ENCODE measurements around the gene C1RL.

- no peak for TF ChIP-seq EZH2 (IDR thresholded peaks at IDR 0.05; ENCODE audit: low read depth)
- TF ChIP-seq, protein P1, sequence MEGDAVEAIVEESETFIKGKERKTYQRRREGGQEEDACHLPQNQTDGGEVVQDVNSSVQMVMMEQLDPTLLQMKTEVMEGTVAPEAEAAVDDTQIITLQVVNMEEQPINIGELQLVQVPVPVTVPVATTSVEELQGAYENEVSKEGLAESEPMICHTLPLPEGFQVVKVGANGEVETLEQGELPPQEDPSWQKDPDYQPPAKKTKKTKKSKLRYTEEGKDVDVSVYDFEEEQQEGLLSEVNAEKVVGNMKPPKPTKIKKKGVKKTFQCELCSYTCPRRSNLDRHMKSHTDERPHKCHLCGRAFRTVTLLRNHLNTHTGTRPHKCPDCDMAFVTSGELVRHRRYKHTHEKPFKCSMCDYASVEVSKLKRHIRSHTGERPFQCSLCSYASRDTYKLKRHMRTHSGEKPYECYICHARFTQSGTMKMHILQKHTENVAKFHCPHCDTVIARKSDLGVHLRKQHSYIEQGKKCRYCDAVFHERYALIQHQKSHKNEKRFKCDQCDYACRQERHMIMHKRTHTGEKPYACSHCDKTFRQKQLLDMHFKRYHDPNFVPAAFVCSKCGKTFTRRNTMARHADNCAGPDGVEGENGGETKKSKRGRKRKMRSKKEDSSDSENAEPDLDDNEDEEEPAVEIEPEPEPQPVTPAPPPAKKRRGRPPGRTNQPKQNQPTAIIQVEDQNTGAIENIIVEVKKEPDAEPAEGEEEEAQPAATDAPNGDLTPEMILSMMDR (conservative IDR thresholded peaks at IDR 0.05): no peak
These were observed 40.0 kb downstream of the C1RL start for GRCh38 chr12:7068994-7069346.

All from PC-9 (cell line).